ENCODE data around the gene LIN7A.
A peak's percentile ranks its signal among the peaks of the same experiment; 100 is the strongest.

LIN7A gene

GRCh38 chr12:80937391-80938238, at the start of gene LIN7A:
LIN7A (minus strand) TSS chr12:80937934; CDS start chr12:80937722, 212 bp downstream.
- DNase-seq, result no peak

GRCh38 chr12:80986224-80986623, 48.5 kb upstream of the LIN7A start:
- DNase-seq, result no peak

- no peak for DNase-seq
Measured at GRCh38 chr12:80979816-80980215, 42.1 kb upstream of the LIN7A start.

GRCh38 chr12:80979251-80979650, 41.5 kb upstream of the LIN7A start:
- DNase-seq, result no peak

GRCh38 chr12:80977346-80977745, 39.6 kb upstream of the LIN7A start:
- DNase-seq, result no peak

GRCh38 chr12:80968326-80968725, 30.6 kb upstream of the LIN7A start:
- DNase-seq, result no peak

- DNase-seq, result no peak
Measured at GRCh38 chr12:80967565-80967964, 29.8 kb upstream of the LIN7A start.

GRCh38 chr12:80966001-80966400, 28.3 kb upstream of the LIN7A start:
- DNase-seq, result no peak

GRCh38 chr12:80958162-80958561, 20.4 kb upstream of the LIN7A start:
- DNase-seq, result no peak

- no peak for DNase-seq
Measured at GRCh38 chr12:80954857-80955520, 17.3 kb upstream of the LIN7A start.

- DNase-seq, result no peak
Measured at GRCh38 chr12:80952443-80952842, 14.7 kb upstream of the LIN7A start.

- peak; percentile 29 for DNase-seq
Measured at GRCh38 chr12:80946591-80946990, 8.9 kb upstream of the LIN7A start.

GRCh38 chr12:80943338-80943737, 5.6 kb upstream of the LIN7A start:
- DNase-seq, result no peak

GRCh38 chr12:80941916-80942315, 4.2 kb upstream of the LIN7A start:
- no peak for DNase-seq

GRCh38 chr12:80939231-80939950, 1.7 kb upstream of the LIN7A start:
- no peak for DNase-seq

- no peak for DNase-seq
Measured at GRCh38 chr12:80938397-80938796, 663 bp upstream of the LIN7A start.

GRCh38 chr12:80936642-80937390, 918 bp downstream of the LIN7A start:
- DNase-seq, result peak; percentile 41

- no peak for DNase-seq
Measured at GRCh38 chr12:80936353-80936641, 1.4 kb downstream of the LIN7A start.

- DNase-seq, result no peak
Measured at GRCh38 chr12:80935111-80935510, 2.6 kb downstream of the LIN7A start.

GRCh38 chr12:80925983-80926382, 11.8 kb downstream of the LIN7A start:
- no peak for DNase-seq

- DNase-seq, result no peak
Measured at GRCh38 chr12:80925237-80925636, 12.5 kb downstream of the LIN7A start.

- DNase-seq, result no peak
Measured at GRCh38 chr12:80924437-80924836, 13.3 kb downstream of the LIN7A start.

GRCh38 chr12:80920006-80920405, 17.7 kb downstream of the LIN7A start:
- no peak for DNase-seq
